Erythroblast (primary cell): ENCODE data around the gene RYR2.

Experiments used
- GATA1 ChIP-seq: IDR thresholded peaks from 2 replicates; pipeline ENCODE4 v1.6.1; 2011; ENCODE audit warnings: low read depth, mild to moderate bottlenecking, control low read depth, low read length, moderate library complexity
- POLR2A ChIP-seq: IDR thresholded peaks from 2 replicates; pipeline ENCODE4 v1.6.1; 2011; ENCODE audit warnings: mild to moderate bottlenecking, low read length

DNA sequence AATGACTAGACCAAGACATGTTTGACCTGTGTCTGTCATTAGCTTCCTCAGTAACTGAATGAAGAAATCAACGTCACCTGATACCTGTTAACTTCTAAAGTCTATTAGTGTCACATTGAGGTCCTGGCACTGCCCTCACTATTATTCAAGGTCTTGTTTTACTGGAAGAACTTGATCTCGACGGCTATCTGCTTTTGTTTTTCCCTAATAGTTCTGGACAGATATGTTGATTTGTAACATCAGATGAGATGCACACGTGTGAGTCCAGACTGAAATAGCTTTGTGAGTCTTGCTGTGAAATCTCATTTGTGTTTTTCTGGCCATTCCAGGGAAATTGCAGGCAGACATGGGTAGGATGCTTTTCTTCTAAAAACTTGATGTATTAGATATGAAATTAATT is 159.2 kb downstream of the RYR2 start:
- TF ChIP-seq POLR2A (no peak), GATA1 (no peak)
